ENCODE data around the gene CBX4. TPM values are rescaled to one million over a fixed set of nuclear protein-coding genes. Genes with fewer than 3 reads are reported as not detected.

The CBX4 gene
- total RNA-seq, 1 donor from 2014 or later = 6.8 TPM

GRCh38 chr17:79785017-79785899 lies 54.0 kb downstream of the CBX4 start:
- Mint-ChIP-seq H3K27ac (ENCODE audit: unreplicated experiment) (no peak overlapping the region), H3K4me3 (ENCODE audit: unreplicated experiment) (no peak overlapping the region), H3K27me3 (ENCODE audit: unreplicated experiment) (peaks cover 12% of the 10 kb centered on the region), H3K36me3 (ENCODE audit: low read depth, unreplicated experiment) (peaks cover 30% of the 10 kb centered on the region), H3K4me1 (ENCODE audit: unreplicated experiment) (peaks cover 25% of the 10 kb centered on the region), H3K9me3 (ENCODE audit: unreplicated experiment) (no peaks in the 10 kb centered on the region)
- no peak for DNase-seq (ENCODE audit: low spot score)
- TF ChIP-seq, protein P1, sequence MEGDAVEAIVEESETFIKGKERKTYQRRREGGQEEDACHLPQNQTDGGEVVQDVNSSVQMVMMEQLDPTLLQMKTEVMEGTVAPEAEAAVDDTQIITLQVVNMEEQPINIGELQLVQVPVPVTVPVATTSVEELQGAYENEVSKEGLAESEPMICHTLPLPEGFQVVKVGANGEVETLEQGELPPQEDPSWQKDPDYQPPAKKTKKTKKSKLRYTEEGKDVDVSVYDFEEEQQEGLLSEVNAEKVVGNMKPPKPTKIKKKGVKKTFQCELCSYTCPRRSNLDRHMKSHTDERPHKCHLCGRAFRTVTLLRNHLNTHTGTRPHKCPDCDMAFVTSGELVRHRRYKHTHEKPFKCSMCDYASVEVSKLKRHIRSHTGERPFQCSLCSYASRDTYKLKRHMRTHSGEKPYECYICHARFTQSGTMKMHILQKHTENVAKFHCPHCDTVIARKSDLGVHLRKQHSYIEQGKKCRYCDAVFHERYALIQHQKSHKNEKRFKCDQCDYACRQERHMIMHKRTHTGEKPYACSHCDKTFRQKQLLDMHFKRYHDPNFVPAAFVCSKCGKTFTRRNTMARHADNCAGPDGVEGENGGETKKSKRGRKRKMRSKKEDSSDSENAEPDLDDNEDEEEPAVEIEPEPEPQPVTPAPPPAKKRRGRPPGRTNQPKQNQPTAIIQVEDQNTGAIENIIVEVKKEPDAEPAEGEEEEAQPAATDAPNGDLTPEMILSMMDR (IDR thresholded peaks at IDR 0.05; ENCODE audit: unreplicated experiment) = no peak

GRCh38 chr17:79784353-79785016 lies 54.8 kb downstream of the CBX4 start:
- Mint-ChIP-seq H3K4me1 (ENCODE audit: unreplicated experiment) (peaks cover 33% of the 10 kb centered on the region), H3K9me3 (ENCODE audit: unreplicated experiment) (no peaks in the 10 kb centered on the region), H3K4me3 (ENCODE audit: unreplicated experiment) (no peak overlapping the region), H3K36me3 (ENCODE audit: low read depth, unreplicated experiment) (peaks cover 37% of the 10 kb centered on the region), H3K27me3 (ENCODE audit: unreplicated experiment) (peaks cover 18% of the 10 kb centered on the region), H3K27ac (ENCODE audit: unreplicated experiment) (no peak overlapping the region)
- TF ChIP-seq, protein P1 (IDR thresholded peaks at IDR 0.05; ENCODE audit: unreplicated experiment) = no peak
- no peak for DNase-seq (ENCODE audit: low spot score)

DNA sequence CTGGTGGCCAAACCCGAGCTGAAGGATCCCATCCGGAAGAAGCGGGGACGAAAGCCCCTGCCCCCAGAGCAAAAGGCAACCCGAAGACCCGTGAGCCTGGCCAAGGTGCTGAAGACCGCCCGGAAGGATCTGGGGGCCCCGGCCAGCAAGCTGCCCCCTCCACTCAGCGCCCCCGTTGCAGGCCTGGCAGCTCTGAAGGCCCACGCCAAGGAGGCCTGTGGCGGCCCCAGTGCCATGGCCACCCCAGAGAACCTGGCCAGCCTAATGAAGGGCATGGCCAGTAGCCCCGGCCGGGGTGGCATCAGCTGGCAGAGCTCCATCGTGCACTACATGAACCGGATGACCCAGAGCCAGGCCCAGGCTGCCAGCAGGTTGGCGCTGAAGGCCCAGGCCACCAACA lies 55.3 kb downstream of the CBX4 start:
- H3K4me1 Mint-ChIP-seq (ENCODE audit: unreplicated experiment) = peaks cover 37% of the 10 kb centered on the region
- TF ChIP-seq, protein P1 (IDR thresholded peaks at IDR 0.05; ENCODE audit: unreplicated experiment) = no peak
- no peak for DNase-seq (ENCODE audit: low spot score)
- peaks cover 18% of the 10 kb centered on the region for H3K27me3 Mint-ChIP-seq (ENCODE audit: unreplicated experiment)
- H3K4me3 Mint-ChIP-seq (ENCODE audit: unreplicated experiment) = no peak overlapping the region
- no peak overlapping the region for H3K27ac Mint-ChIP-seq (ENCODE audit: unreplicated experiment)
- no peaks in the 10 kb centered on the region for H3K9me3 Mint-ChIP-seq (ENCODE audit: unreplicated experiment)
- H3K36me3 Mint-ChIP-seq (ENCODE audit: low read depth, unreplicated experiment) = peaks cover 39% of the 10 kb centered on the region

Other genes starting within 250 kb of the CBX4 start
- 2.3 TPM for gene RBFOX3, start 228.4 kb downstream of the CBX4 start, total RNA-seq (ENCODE audit: unreplicated experiment)
- gene ENPP7, start 108.5 kb downstream of the CBX4 start, total RNA-seq (ENCODE audit: unreplicated experiment) = not detected
- 50.0 TPM for gene CBX2, start 61.3 kb downstream of the CBX4 start, total RNA-seq (ENCODE audit: unreplicated experiment)
- gene CBX8, start 42.4 kb downstream of the CBX4 start, total RNA-seq (ENCODE audit: unreplicated experiment) = 3.3 TPM
- gene TBC1D16, start 196.4 kb upstream of the CBX4 start, total RNA-seq (ENCODE audit: unreplicated experiment) = 126 TPM
- 7.7 TPM for gene CCDC40, start 197.2 kb upstream of the CBX4 start, total RNA-seq (ENCODE audit: unreplicated experiment)

Measured in endothelial cell (in vitro differentiated cells).